Uterus (tissue), 4 donors: Measurements from ENCODE around the gene PANX1. TPM values are rescaled to one million over a fixed set of nuclear protein-coding genes. Genes with fewer than 3 reads are reported as not detected.

ENCODE experiments used
- DNase-seq, 2 donors: peaks; one replicate each; pipeline ENCODE4 v3.0.0-alpha.2; 2019 to 2020
- H3K27ac ChIP-seq, 2 donors: fragments of 200-600 bp; sonication (generic); 1 replicate in 1 of 2; 2 replicates in 1 of 2; pipeline ENCODE4 v1.5.1; 2016 to 2018
- H3K27me3 ChIP-seq, 2 donors: fragments of 200-600 bp; sonication (generic); one replicate each; pipeline ENCODE4 v1.5.1; 2018 to 2019; ENCODE audit warnings: control low read depth in 1 of 2
- H3K36me3 ChIP-seq, 2 donors: fragments of 200-600 bp; sonication (generic); one replicate each; pipeline ENCODE4 v1.5.1; 2019; ENCODE audit warnings: control low read depth in 1 of 2
- H3K4me1 ChIP-seq, 2 donors: fragments of 200-600 bp; sonication (generic); one replicate each; pipeline ENCODE4 v1.5.1; 2018 to 2019; ENCODE audit warnings: control low read depth in 1 of 2
- H3K4me3 ChIP-seq, 2 donors: fragments of 200-600 bp; sonication (generic); 1 replicate in 1 of 2; 2 replicates in 1 of 2; pipeline ENCODE4 v1.5.1; 2018 to 2019; ENCODE audit warnings: mild to moderate bottlenecking in 1 of 2
- H3K9me3 ChIP-seq, 2 donors: fragments of 200-600 bp; sonication (generic); one replicate each; pipeline ENCODE4 v1.5.1; 2019; ENCODE audit warnings: control low read depth in 1 of 2
- POLR2A ChIP-seq, 2 donors: fragments of 450-650 bp; IDR thresholded peaks; one replicate each; pipeline ENCODE4 v1.6.1; 2016; ENCODE audit warnings: antibody characterized with exemption in 2 of 2, mild to moderate bottlenecking in 1 of 2, moderate library complexity in 1 of 2
- intact Hi-C: fragments of 100-400 bp; cut with DNase I; formaldehyde crosslinking; loops from one replicate; pipeline ENCODE4 v1.15.1; 2023; ENCODE audit warnings: low total_unique reads
- total RNA-seq, 4 donors: library from RNA; depleted of rRNA in 3 of 4; stranded (reverse); fragments of >200 nt in 3 of 4; gene quantifications; one replicate each; pipeline versions ENCODE4 v1.1.0 to v1.2.4, GENCODE V29; 2014 to 2023
- TF ChIP-seq, protein P1 (sequence below), 4 experiments: fragments of 200-600 bp in 2 of 4; fragments of 450-650 bp in 2 of 4; sonication (generic) in 2 of 4; IDR thresholded peaks; one replicate each; pipeline ENCODE4 v1.5.1; 2016 to 2019; ENCODE audit warnings: antibody characterized with exemption in 4 of 4, mild to moderate bottlenecking in 2 of 4, moderate library complexity in 1 of 4
- donor health status: DM: yes; HTN: yes; CAD: no.

The PANX1 gene
- total RNA-seq, 4 donors from 2014 or later = 4.1 to 37.9 (median 15.1) TPM

DNA sequence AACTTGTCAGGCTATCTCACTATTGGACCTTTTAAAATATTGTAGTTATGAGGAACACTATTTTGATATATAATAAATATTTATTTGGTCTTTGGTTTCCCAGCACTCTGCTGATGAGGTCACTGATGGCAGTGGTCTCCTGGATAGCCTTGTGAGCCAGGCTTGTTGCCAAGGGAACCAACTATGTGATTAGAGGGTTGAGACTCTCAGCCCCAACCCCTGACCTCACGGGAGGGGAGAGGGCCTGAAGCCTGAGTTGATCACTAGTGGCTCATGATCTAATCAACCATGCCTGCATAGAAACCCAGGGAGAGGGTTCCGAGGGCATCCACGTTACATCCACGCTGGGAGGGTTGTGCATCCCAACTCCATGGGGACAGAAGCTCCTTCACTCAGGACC lies 10.8 kb downstream of the PANX1 start:
- TF ChIP-seq POLR2A (IDR thresholded peaks at IDR 0.05) = no peak
- TF ChIP-seq, protein P1, sequence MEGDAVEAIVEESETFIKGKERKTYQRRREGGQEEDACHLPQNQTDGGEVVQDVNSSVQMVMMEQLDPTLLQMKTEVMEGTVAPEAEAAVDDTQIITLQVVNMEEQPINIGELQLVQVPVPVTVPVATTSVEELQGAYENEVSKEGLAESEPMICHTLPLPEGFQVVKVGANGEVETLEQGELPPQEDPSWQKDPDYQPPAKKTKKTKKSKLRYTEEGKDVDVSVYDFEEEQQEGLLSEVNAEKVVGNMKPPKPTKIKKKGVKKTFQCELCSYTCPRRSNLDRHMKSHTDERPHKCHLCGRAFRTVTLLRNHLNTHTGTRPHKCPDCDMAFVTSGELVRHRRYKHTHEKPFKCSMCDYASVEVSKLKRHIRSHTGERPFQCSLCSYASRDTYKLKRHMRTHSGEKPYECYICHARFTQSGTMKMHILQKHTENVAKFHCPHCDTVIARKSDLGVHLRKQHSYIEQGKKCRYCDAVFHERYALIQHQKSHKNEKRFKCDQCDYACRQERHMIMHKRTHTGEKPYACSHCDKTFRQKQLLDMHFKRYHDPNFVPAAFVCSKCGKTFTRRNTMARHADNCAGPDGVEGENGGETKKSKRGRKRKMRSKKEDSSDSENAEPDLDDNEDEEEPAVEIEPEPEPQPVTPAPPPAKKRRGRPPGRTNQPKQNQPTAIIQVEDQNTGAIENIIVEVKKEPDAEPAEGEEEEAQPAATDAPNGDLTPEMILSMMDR (IDR thresholded peaks at IDR 0.05) = no peak

DNA sequence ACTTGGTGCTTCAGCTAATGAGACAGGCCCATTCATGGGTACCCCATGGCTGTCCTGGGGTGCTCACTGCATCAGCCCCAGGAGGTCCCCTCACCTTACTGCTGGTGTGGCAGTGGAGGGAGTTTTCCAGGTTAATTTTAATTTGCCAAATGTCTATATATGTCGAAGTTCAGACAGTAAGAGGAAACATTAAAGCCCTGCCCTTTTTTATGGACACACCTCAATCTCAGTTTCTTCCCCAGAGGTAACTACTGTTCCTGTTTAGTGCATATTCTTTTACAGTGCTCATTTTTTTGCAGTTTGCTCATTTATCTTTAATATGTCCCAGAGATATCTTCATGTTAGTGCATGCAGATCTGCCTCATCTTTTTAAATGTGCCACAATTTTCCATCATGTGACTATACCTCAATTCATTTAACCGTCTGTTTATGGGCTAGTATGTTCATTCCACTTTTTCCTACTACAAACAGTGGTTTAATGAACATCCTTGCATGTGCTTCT lies 11.6 kb downstream of the PANX1 start:
- Histone ChIP-seq H3K4me3 (no peak overlapping the region), H3K9me3 (no peaks in the 10 kb centered on the region), H3K27ac (no peak overlapping the region), H3K27me3 (no peaks in the 10 kb centered on the region), H3K4me1 (peaks cover 0 to 5% of the 10 kb centered on the region in 2 donors), H3K36me3 (no peaks in the 10 kb centered on the region)
- intact Hi-C loops = no loop called here
- TF ChIP-seq, protein P1 (IDR thresholded peaks at IDR 0.05) = no peak
- no peak for TF ChIP-seq POLR2A (IDR thresholded peaks at IDR 0.05)
- no peak for DNase-seq

More for the DNA sequence above, 10.8 kb downstream of the PANX1 start:
- no peak overlapping the region for H3K4me3 ChIP-seq
- H3K9me3 ChIP-seq = no peaks in the 10 kb centered on the region
- H3K27me3 ChIP-seq = no peaks in the 10 kb centered on the region
- intact Hi-C loops = no loop called here
- no peaks in the 10 kb centered on the region for H3K36me3 ChIP-seq
- peaks cover 0 to 5% of the 10 kb centered on the region in 2 donors for H3K4me1 ChIP-seq
- DNase-seq = no peak
- no peak overlapping the region for H3K27ac ChIP-seq

DNA sequence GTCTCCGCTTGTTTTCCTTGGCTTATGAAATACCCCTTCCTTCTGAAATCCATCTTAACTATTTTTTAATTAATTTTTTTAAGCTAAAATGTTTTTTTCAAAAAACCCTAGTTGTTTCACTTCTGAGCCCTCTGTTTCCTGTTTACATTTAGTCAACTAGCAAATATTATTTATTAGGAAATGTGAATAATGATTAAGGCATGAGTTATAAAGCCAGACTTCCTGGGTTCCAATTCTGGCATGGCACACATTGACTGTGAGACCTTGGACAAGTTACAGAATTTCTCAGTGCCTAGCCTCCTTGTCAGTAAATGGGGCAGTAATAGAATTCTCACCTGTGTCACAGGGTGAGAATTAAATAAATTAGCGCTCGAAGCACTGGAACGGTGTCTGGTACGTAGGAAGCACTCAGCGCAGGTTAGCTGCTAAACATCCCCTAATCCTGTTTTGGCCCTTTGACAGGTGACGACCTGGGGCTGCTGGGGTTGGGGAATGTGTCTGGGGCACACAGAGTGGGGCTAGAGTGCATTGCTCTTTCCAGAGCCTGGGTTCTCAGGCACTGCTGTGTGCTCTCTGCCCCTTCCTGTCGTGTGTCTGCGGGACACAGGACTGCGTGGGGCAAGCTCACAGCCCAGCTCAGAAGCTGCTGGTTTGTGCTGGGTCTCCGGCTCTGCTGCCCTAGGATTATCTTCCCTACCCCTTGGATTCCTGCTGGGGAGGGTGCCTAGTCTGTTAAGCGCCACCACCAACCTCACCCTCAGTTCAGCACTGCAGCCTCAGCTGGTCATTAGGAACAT lies 13.1 kb downstream of the PANX1 start:
- Histone ChIP-seq H3K9me3 (no peaks in the 10 kb centered on the region), H3K4me3 (no peak overlapping the region), H3K4me1 (no peaks in the 10 kb centered on the region), H3K36me3 (no peaks in the 10 kb centered on the region), H3K27me3 (no peaks in the 10 kb centered on the region), H3K27ac (no peak overlapping the region)
- no peak for TF ChIP-seq POLR2A (IDR thresholded peaks at IDR 0.05)
- TF ChIP-seq, protein P1 (IDR thresholded peaks at IDR 0.05) = no peak
- DNase-seq = no peak
- intact Hi-C loops = no loop called here

DNA sequence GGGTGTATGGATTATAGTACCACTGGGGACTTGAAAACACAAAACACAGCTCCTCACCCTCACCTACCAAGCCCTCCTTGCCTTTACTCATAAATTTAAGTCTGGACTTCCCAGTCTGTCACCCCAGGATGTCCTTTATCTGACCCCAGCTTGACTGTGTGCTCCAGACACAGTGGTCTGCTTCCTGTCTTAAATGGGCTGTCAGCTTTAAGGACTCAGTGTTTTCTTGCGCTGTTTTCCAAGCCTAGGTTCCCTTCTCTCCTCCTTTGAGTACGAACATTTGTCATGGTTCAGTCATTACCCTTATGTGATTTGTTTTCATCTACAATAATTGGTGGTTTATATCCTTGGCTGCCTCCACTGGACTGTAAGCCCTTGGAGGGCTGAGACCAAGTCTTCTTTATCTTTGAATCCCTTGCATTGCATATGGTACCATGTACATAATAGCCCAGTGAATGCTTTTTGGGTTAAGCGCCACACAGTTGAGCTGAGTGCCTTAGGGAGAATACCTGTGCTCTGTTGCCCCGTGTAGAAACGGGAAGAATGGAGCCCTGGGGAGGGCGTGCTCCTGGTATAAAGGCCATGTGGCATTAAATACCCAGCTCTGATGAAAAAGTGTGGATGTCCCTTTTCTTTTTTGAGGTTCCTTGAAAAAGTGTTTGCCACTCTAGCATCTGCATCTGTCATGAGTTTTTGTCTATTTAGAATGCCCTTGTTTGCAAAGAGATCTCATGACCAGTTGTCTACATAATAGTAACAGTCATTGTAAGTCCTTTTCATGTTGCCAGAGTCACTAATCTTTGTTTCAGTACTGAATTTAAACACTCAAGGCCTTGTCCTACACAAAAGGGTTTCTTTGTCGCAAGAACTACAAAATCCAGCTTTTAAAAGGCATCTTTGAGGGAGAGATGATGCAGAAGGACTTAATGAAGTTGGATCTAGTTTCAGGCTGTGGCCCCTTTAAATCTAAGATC lies 14.0 kb downstream of the PANX1 start:
- intact Hi-C loops = no loop called here
- H3K27me3 ChIP-seq = no peaks in the 10 kb centered on the region
- no peaks in the 10 kb centered on the region for H3K9me3 ChIP-seq
- no peak for TF ChIP-seq POLR2A (IDR thresholded peaks at IDR 0.05)
- TF ChIP-seq, protein P1 (IDR thresholded peaks at IDR 0.05) = no peak
- H3K4me3 ChIP-seq = no peak overlapping the region
- no peak for DNase-seq
- H3K36me3 ChIP-seq = no peaks in the 10 kb centered on the region
- H3K27ac ChIP-seq = no peak overlapping the region
- H3K4me1 ChIP-seq = no peaks in the 10 kb centered on the region
